ENCODE results near the gene KIAA1328. TPM values are rescaled to one million over a fixed set of nuclear protein-coding genes. Genes with fewer than 3 reads are reported as not detected.
"Not testable (repeated sequence)": the region's sequence is repeated elsewhere in the genome, so short reads cannot be mapped to it uniquely, and the experiment has no call there.

The KIAA1328 gene
- total and polyA plus RNA-seq, 11 donors, result 1.4 to 6.4 (median 4.0) TPM

DNA sequence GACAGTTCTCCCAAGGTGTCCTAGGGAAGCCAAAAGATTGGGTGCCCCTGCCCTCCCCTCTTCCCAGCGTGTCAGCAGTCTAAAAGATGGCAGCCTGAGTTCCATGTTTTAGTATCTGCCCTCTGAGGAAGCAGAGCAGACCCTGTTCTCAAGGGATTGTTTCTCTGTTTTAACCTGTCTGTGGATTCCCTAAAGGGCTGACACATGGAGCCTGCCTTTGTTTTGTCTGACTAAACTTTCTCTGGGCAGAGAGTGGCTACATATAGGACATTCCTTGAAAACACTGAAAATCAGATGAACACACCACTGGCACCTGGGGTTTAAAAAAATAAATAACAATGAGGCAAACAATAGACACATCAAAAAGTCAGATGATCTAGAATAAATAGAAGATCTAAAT lies 337.6 kb downstream of the KIAA1328 start:
- TF ChIP-seq, protein P1, sequence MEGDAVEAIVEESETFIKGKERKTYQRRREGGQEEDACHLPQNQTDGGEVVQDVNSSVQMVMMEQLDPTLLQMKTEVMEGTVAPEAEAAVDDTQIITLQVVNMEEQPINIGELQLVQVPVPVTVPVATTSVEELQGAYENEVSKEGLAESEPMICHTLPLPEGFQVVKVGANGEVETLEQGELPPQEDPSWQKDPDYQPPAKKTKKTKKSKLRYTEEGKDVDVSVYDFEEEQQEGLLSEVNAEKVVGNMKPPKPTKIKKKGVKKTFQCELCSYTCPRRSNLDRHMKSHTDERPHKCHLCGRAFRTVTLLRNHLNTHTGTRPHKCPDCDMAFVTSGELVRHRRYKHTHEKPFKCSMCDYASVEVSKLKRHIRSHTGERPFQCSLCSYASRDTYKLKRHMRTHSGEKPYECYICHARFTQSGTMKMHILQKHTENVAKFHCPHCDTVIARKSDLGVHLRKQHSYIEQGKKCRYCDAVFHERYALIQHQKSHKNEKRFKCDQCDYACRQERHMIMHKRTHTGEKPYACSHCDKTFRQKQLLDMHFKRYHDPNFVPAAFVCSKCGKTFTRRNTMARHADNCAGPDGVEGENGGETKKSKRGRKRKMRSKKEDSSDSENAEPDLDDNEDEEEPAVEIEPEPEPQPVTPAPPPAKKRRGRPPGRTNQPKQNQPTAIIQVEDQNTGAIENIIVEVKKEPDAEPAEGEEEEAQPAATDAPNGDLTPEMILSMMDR (IDR thresholded peaks at IDR 0.05), result no peak
- TF ChIP-seq POLR2A (IDR thresholded peaks at IDR 0.05), result no peak
- H3K4me1 ChIP-seq, result no peaks in the 10 kb centered on the region
- 96 to 100% (median 99%) methylated on average over 1 of the region's 1 CpG for WGBS, 4 donors
- no peak overlapping the region for H3K27ac ChIP-seq
- intact Hi-C loops (cut with DNase I), result no loop called here
- no peak overlapping the region for H3K4me3 ChIP-seq
- ATAC-seq (no peak), DNase-seq (no peak)
- H3K36me3 ChIP-seq, result peaks cover 0 to 2% (median 0%) of the 10 kb centered on the region in 9 donors
- no peaks in the 10 kb centered on the region for H3K27me3 ChIP-seq
- H3K9me3 ChIP-seq, result no peaks in the 10 kb centered on the region

DNA sequence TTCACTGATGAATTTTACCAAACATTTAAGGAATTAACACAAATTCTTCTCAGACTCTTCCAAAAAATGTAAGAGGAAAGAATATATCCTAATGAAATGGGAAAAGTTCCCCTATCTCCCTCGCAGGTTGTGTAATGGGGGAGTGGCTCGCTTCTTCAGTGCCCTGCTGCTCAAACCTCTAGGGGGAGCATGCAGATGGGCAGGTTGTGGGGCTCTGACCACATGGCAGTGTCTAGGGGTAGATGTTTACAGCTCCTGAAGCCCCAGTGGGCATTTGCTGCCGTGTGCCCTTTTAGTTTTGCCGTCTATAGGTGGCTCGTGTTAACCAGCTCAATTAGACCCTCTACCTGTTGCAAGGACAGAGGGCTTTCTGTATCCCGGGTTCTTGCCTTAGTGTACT lies 338.0 kb downstream of the KIAA1328 start:
- H3K27ac ChIP-seq; DNase-seq; H3K27me3 ChIP-seq; H3K36me3 ChIP-seq; H3K4me1 ChIP-seq; H3K9me3 ChIP-seq; ATAC-seq; intact Hi-C loops (cut with DNase I); H3K4me3 ChIP-seq: not testable (repeated sequence)
- WGBS, 4 donors, result 87 to 94% (median 90%) methylated on average over 6 of the region's 6 CpGs

DNA sequence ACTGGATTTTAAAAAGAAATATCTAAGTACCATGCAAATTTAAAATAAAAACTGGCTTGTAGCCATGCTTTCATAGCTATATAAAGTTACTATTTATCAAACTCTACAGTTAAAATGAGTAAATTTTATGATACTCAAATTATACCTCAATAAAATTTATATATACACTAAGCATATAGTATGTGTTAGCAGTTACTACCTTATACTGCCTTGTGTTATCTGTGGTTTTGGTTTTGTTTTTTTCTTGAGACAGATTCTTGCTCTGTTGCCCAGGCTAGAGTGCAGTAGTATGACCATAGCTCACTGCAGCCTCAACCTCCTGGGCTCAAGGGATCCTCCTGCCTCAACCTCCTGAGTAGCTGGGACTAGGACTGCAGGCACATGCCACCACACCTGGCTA lies 342.1 kb downstream of the KIAA1328 start:
- intact Hi-C loops (cut with DNase I), result no loop called here
- no peaks in the 10 kb centered on the region for H3K9me3 ChIP-seq
- DNase-seq, result no peak

DNA sequence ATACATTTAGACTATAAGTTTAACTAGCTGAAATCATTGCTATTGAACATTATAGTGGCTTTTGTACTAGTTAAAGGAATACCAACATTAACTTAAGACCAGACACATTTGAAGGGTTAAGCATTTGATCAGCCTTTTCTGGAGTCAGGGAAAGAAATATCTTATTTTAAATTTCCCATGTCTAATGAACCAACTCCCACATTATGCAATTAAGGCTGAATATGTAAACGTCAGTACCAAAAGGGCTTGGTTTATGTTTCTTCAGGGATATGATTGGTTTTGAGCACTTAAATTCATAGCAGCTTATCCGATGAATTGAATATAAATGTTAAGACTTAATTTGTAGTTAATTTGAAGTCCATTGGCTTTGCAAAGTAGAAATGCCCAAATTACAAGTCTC lies 344.5 kb downstream of the KIAA1328 start:
- H3K27me3 ChIP-seq, result no peaks in the 10 kb centered on the region
- H3K4me3 ChIP-seq, result no peak overlapping the region
- no peaks in the 10 kb centered on the region for H3K9me3 ChIP-seq
- no peak for ATAC-seq
- intact Hi-C loops (cut with DNase I), result no loop called here
- DNase-seq, result no peak
- no peak overlapping the region for H3K27ac ChIP-seq
- H3K4me1 ChIP-seq, result no peaks in the 10 kb centered on the region
- peaks cover 0 to 14% (median 0%) of the 10 kb centered on the region in 9 donors for H3K36me3 ChIP-seq
- TF ChIP-seq, protein P1 (IDR thresholded peaks at IDR 0.05), result no peak
- TF ChIP-seq POLR2A (IDR thresholded peaks at IDR 0.05), result no peak
- WGBS, 4 donors, result 91 to 97% (median 94%) methylated on average over 2 of the region's 2 CpGs

More for the DNA sequence above, 342.1 kb downstream of the KIAA1328 start:
- Histone ChIP-seq H3K36me3 (peaks cover 0 to 14% (median 0%) of the 10 kb centered on the region in 9 donors), H3K27ac (no peak overlapping the region), H3K4me1 (no peaks in the 10 kb centered on the region), H3K4me3 (no peak overlapping the region), H3K27me3 (no peaks in the 10 kb centered on the region)
- no peak for ATAC-seq
- TF ChIP-seq, protein P1 (IDR thresholded peaks at IDR 0.05), result no peak
- TF ChIP-seq POLR2A (IDR thresholded peaks at IDR 0.05), result no peak

Data from heart left ventricle (tissue), 16 donors.